ENCODE data around the gene IL1A. TPM values are rescaled to one million over a fixed set of nuclear protein-coding genes. Genes with fewer than 3 reads are reported as not detected.

The IL1A gene
- total and polyA plus RNA-seq, 9 of the 15 experiments (the other 6 are each of a cell fraction or from before 2014, with no cell fraction given): 0.03 to 0.27 (median 0.14) TPM; not detected in 2

DNA sequence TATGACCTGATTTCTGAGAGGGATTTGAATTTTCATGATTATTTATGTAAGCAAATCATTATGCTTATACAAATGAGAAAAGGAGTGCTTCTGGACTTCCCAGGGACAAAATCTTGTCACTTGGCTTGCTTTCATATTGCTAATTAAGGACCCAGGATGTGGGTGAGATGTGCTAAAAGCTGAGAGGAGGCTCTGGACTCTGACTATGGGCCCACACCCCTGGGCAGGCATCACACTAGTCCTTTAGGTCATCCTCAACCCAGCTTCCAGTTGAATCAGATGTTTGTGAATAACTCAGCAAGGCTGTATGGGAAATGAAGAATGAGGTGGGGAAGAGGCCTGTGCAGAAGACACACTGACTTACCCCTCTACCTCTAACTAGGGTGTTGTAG, 40.4 kb upstream of the IL1A start (continued):
- TF ChIP-seq YY1 (IDR thresholded peaks at IDR 0.05; ENCODE audit: borderline replicate concordance in 1 of 3, control insufficient read depth in 1 of 3, extremely low read depth in 1 of 3, insufficient read depth in 3 of 3, insufficient read length in 1 of 3, insufficient replicate concordance in 2 of 3, low read depth in 1 of 3, low read length in 2 of 3) (no peak), HDAC3 (IDR thresholded peaks at IDR 0.05; ENCODE audit: borderline replicate concordance, partially characterized antibody) (no peak), POLR3G (IDR thresholded peaks at IDR 0.05; ENCODE audit: extremely low read depth, insufficient read length, insufficient replicate concordance) (no peak), XRCC3 (IDR thresholded peaks at IDR 0.05) (no peak), ZNF263 (CRISPR knock-in tag; IDR thresholded peaks at IDR 0.05; ENCODE audit: borderline replicate concordance) (no peak), NCOA6 (IDR thresholded peaks at IDR 0.05) (no peak)
- TF ChIP-seq, protein P1, sequence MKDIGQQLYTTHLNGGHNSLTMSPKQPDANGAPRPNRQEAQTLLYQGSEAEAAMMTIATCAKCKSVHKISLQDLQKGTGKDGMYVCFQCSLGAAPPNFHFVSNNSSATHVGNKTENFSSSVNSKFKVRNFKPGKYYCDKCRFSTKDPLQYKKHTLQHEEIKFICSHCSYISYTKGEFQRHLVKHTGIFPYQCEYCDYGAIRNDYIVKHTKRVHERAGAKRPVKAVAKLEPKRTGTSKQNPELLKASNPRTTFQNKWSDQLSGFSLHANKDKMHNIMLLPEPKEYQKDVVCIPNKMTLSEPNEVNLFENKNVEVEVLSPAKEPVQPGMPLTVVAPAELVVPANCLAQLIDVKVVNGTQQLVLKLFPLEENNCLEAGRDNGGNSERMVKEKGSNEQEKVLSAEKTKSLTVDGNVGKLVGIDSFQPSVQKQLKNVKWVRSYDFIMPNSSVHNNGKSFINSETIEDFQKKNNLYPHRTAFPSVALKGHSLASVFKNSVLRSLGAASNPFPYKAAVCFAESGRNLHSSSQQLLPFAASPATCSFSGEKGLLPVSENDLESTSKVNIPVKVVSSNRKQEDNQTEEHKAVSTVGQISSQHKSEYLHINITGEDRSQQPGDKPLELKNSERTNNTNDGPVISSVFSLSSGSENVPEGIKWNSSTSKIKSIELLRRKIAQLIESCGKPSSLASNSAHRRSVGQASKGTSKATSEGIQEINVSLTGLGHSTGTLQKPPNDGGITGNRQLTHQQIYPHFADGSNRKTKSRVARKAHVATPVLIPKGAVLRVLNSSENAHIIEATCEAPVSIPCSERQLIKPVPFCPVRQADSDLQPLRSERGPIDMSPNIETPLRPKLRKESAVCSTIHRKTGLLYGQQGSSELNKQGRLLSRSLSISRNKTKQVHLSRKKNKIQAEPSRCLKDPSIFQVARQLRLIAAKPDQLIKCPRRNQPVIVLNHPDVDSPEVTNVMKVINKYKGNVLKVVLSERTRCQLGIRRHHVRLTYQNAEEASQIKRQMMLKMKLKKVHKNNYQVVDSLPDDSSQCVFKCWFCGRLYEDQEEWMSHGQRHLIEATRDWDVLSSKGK (CRISPR knock-in tag; IDR thresholded peaks at IDR 0.05): no peak

Measured in K562 (cell line).